Ovary (tissue), 9 donors: ENCODE data around the gene ACAP3. TPM values are rescaled to one million over a fixed set of nuclear protein-coding genes. Genes with fewer than 3 reads are reported as not detected.

Source experiments
- DNase-seq, 5 donors: peaks; one replicate each; pipeline ENCODE4 v3.0.0-alpha.2; 2019 to 2020
- H3K27ac ChIP-seq, 2 donors: fragments of 200-600 bp; one replicate each; pipeline versions ENCODE4 v1.5.1 to v1.8.0; 2019 to 2022
- H3K27me3 ChIP-seq: fragments of 200-600 bp; one replicate; pipeline ENCODE4 v1.8.0; 2022
- H3K36me3 ChIP-seq: fragments of 200-600 bp; sonication (generic); one replicate; pipeline ENCODE4 v1.5.1; 2019
- H3K4me1 ChIP-seq: one replicate; pipeline ENCODE4 v1.8.1; 2013; ENCODE audit warnings: mild to moderate bottlenecking, moderate library complexity; ENCODE audit not compliant: insufficient read depth
- H3K4me3 ChIP-seq: fragments of 200-600 bp; sonication (generic); one replicate; pipeline ENCODE4 v1.5.1; 2017
- H3K9me3 ChIP-seq, 2 donors: fragments of 200-600 bp in 1 of 2; sonication (generic) in 1 of 2; one replicate each; pipeline versions ENCODE4 v1.5.1 to v1.8.1; 2013 to 2019; ENCODE audit warnings: mild to moderate bottlenecking in 1 of 2, moderate library complexity in 1 of 2
- EP300 ChIP-seq: sonication (generic); formaldehyde crosslinking; IDR thresholded peaks from one replicate; pipeline ENCODE4 v1.6.1; 2017; ENCODE audit warnings: antibody characterized with exemption
- POLR2A ChIP-seq: fragments of 450-650 bp; IDR thresholded peaks from one replicate; pipeline ENCODE4 v1.6.1; 2017; ENCODE audit warnings: antibody characterized with exemption, mild to moderate bottlenecking, moderate library complexity
- WGBS, 3 donors: extraction: QIAGEN DNeasy Blood & Tissue Kit in 1 of 3; methylation state at CpG; one replicate each; pipeline versions ENCODE4 v1.1.5 to v1.1.7; 2013 to 2017; 5-methylcytosine and 5-hydroxymethylcytosine counted together
- intact Hi-C, 4 donors: fragments of 100-400 bp; cut with DNase I; formaldehyde crosslinking; loops; one replicate each; pipeline versions ENCODE4 v1.11.0 to v1.15.1; 2022 to 2023
- microRNA-seq, 3 donors: library from miRNA; unstranded; fragments of <30 nt; microRNA quantifications; one replicate each; pipeline versions ENCODE4 to v1.2.0, GENCODE V29; 2019 to 2020
- polyA plus RNA-seq, 2 donors: library from polyadenylated mRNA; stranded (reverse); fragments of 200-250 nt in 1 of 2; fragments of 350-450 nt in 1 of 2; fragmentation: Illumina TruSeq in 1 of 2; extraction: RNeasy Lipid Tissue Mini Kit (QIAGEN cat#74804) in 1 of 2; gene quantifications; one replicate each; pipeline ENCODE4 v1.2.3, GENCODE V29; 2013 to 2014
- small RNA-seq: library from RNA; depleted of rRNA; stranded (forward); fragments of <200 nt; gene quantifications from one replicate; pipeline ENCODE3, GENCODE V24; 2016
- total RNA-seq, 7 donors: library from RNA; depleted of rRNA in 2 of 7; stranded (reverse); fragments of >200 nt in 2 of 7; fragmentation: NEBNext Ultra II Directional in 3 of 7; extraction: Animal tissue kit (Norgen Biotek cat#: 25700) in 3 of 7; gene quantifications; one replicate each; pipeline versions ENCODE4 v1.1.0 to v1.2.4, GENCODE V29; 2016 to 2023
- TF ChIP-seq, protein P1 (sequence below), 3 donors: fragments of 450-650 bp in 2 of 3; fragments of 200-600 bp in 1 of 3; IDR thresholded peaks; one replicate each; pipeline versions ENCODE4 v1.5.1 to v1.8.0; 2016 to 2022; ENCODE audit warnings: antibody characterized with exemption in 3 of 3, mild to moderate bottlenecking in 1 of 3
- donor health status: DM: no; HTN: no; CAD: no; lungs with moderate emphysema.
- donor health status: DM: no; HTN: no; CAD: no.
- donor health status: Bipolar disorder and iron deficiency.
- donor health status: DM: yes; HTN: yes; CAD: no.
- donor health status: DM: no; HTN: no; CAD: no.
- donor health status: DM: yes; HTN: yes; CAD: no.

ACAP3 gene
- total and polyA plus RNA-seq, 9 donors = 3.5 to 62.4 (median 45.1) TPM

GRCh38 chr1:1243266-1243660, 64.5 kb downstream of the ACAP3 start:
- DNase-seq = no peak
- intact Hi-C loops = no loop called here
- Histone ChIP-seq H3K9me3 (no peaks in the 10 kb centered on the region), H3K36me3 (no peaks in the 10 kb centered on the region), H3K4me3 (no peak overlapping the region), H3K4me1 (no peaks in the 10 kb centered on the region), H3K27me3 (peaks cover 10% of the 10 kb centered on the region), H3K27ac (no peak overlapping the region)
- WGBS, 3 donors = 79 to 92% (median 91%) methylated on average over 7 to 23 of the region's 23 CpGs
- no peak for TF ChIP-seq POLR2A
- TF ChIP-seq, protein P1, sequence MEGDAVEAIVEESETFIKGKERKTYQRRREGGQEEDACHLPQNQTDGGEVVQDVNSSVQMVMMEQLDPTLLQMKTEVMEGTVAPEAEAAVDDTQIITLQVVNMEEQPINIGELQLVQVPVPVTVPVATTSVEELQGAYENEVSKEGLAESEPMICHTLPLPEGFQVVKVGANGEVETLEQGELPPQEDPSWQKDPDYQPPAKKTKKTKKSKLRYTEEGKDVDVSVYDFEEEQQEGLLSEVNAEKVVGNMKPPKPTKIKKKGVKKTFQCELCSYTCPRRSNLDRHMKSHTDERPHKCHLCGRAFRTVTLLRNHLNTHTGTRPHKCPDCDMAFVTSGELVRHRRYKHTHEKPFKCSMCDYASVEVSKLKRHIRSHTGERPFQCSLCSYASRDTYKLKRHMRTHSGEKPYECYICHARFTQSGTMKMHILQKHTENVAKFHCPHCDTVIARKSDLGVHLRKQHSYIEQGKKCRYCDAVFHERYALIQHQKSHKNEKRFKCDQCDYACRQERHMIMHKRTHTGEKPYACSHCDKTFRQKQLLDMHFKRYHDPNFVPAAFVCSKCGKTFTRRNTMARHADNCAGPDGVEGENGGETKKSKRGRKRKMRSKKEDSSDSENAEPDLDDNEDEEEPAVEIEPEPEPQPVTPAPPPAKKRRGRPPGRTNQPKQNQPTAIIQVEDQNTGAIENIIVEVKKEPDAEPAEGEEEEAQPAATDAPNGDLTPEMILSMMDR (IDR thresholded peaks at IDR 0.05) = no peak
- TF ChIP-seq EP300 = no peak

- no peak overlapping the region for H3K27ac ChIP-seq
- no peak overlapping the region for H3K4me3 ChIP-seq
- WGBS, 3 donors = 72 to 85% (median 83%) methylated on average over 25 to 41 of the region's 41 CpGs
- H3K36me3 ChIP-seq = no peaks in the 10 kb centered on the region
- no peak for DNase-seq
- no peaks in the 10 kb centered on the region for H3K4me1 ChIP-seq
- TF ChIP-seq POLR2A (no peak), EP300 (no peak)
- TF ChIP-seq, protein P1 (IDR thresholded peaks at IDR 0.05) = no peak
- intact Hi-C loops = no loop called here
- peaks cover 10% of the 10 kb centered on the region for H3K27me3 ChIP-seq
- H3K9me3 ChIP-seq = no peaks in the 10 kb centered on the region
These were observed 65.1 kb downstream of the ACAP3 start for GRCh38 chr1:1242461-1243265.

Small RNAs within 50 kb of the gene (microRNA-seq; reads per million reads assigned to microRNA genes)
- gene MIR6726 (0.18 to 3.5 (median 0.75) reads per million in 3 donors), gene MIR6727 (0 to 0.47 (median 0.18) reads per million in 3 donors), gene MIR6808 (0 to 0.32 (median 0) reads per million in 3 donors)

Small RNAs within 50 kb of the gene (small RNA-seq; reads per million reads assigned to genes)
- gene MIR6726 = not detected

Other genes with a start within 250 kb of the ACAP3 start
- under 1 TPM in 2 of 7 donors, not detected in 5; 0.36 to 0.92 TPM for gene RNF223, start 233.6 kb downstream of the ACAP3 start, total RNA-seq
- not detected for gene RNF223, start 233.6 kb downstream of the ACAP3 start, polyA plus RNA-seq
- gene C1orf159, start 191.8 kb downstream of the ACAP3 start, total RNA-seq = 10 to 100 TPM in 4 of 7 donors, 1 to 10 TPM in 3; 5.3 to 22.1 (median 10.7) TPM
- 1 to 10 TPM in 1 of 2 donors, under 1 TPM in 1; 0.28 to 8.5 TPM for gene C1orf159, start 191.8 kb downstream of the ACAP3 start, polyA plus RNA-seq
- gene TTLL10, start 134.1 kb downstream of the ACAP3 start, total RNA-seq = 1 to 10 TPM in 3 of 7 donors, under 1 TPM in 2, not detected in 2; 0.60 to 7.0 (median 1.1) TPM
- gene TTLL10, start 134.1 kb downstream of the ACAP3 start, polyA plus RNA-seq = not detected
- 1 to 10 TPM in 1 of 7 donors, under 1 TPM in 2, not detected in 4; 0.23 to 1.4 (median 0.41) TPM for gene TNFRSF18, start 101.3 kb downstream of the ACAP3 start, total RNA-seq
- under 1 TPM in 1 of 2 donors, not detected in 1; 0.10 TPM for gene TNFRSF18, start 101.3 kb downstream of the ACAP3 start, polyA plus RNA-seq
- 1 to 10 TPM in 3 of 7 donors, under 1 TPM in 4; 0.37 to 1.8 (median 0.71) TPM for gene TNFRSF4, start 93.8 kb downstream of the ACAP3 start, total RNA-seq
- gene TNFRSF4, start 93.8 kb downstream of the ACAP3 start, polyA plus RNA-seq = 1 to 10 TPM in 1 of 2 donors, not detected in 1; 2.5 TPM
- gene SDF4, start 75.9 kb downstream of the ACAP3 start, total RNA-seq = 100 to 1,000 TPM in 4 of 7 donors, 10 to 100 TPM in 3; 57.1 to 145 (median 116) TPM
- 100 to 1,000 TPM in 1 of 2 donors, 10 to 100 TPM in 1; 32.5 to 128 TPM for gene SDF4, start 75.9 kb downstream of the ACAP3 start, polyA plus RNA-seq
- 10 to 100 TPM; 13.0 to 21.9 (median 18.0) TPM for gene B3GALT6, start 75.7 kb downstream of the ACAP3 start, total RNA-seq
- 1 to 10 TPM; 7.0 to 9.4 TPM for gene B3GALT6, start 75.7 kb downstream of the ACAP3 start, polyA plus RNA-seq
- gene C1QTNF12, start 61.2 kb downstream of the ACAP3 start, total RNA-seq = 1 to 10 TPM in 5 of 7 donors, under 1 TPM in 2; 0.92 to 4.8 (median 1.5) TPM
- 1 to 10 TPM in 1 of 2 donors, not detected in 1; 1.2 TPM for gene C1QTNF12, start 61.2 kb downstream of the ACAP3 start, polyA plus RNA-seq
- 10 to 100 TPM; 35.8 to 55.6 (median 49.3) TPM for gene UBE2J2, start 34.1 kb downstream of the ACAP3 start, total RNA-seq
- 10 to 100 TPM; 36.0 to 40.4 TPM for gene UBE2J2, start 34.1 kb downstream of the ACAP3 start, polyA plus RNA-seq
- gene SCNN1D, start 27.5 kb downstream of the ACAP3 start, total RNA-seq = 10 to 100 TPM in 1 of 7 donors, 1 to 10 TPM in 6; 6.3 to 10.2 (median 9.1) TPM
- gene SCNN1D, start 27.5 kb downstream of the ACAP3 start, polyA plus RNA-seq = 1 to 10 TPM in 1 of 2 donors, under 1 TPM in 1; 0.27 to 7.9 TPM
- gene PUSL1, start 667 bp upstream of the ACAP3 start, total RNA-seq = 10 to 100 TPM; 12.5 to 27.6 (median 21.7) TPM
- 10 to 100 TPM in 1 of 2 donors, under 1 TPM in 1; 0.18 to 14.7 TPM for gene PUSL1, start 667 bp upstream of the ACAP3 start, polyA plus RNA-seq
- 100 to 1,000 TPM; 102 to 135 (median 109) TPM for gene INTS11, start 16.7 kb upstream of the ACAP3 start, total RNA-seq
- 100 to 1,000 TPM in 1 of 2 donors, 10 to 100 TPM in 1; 72.6 to 119 TPM for gene INTS11, start 16.7 kb upstream of the ACAP3 start, polyA plus RNA-seq
- 10 to 100 TPM; 13.8 to 21.0 (median 14.8) TPM for gene CPTP, start 16.9 kb upstream of the ACAP3 start, total RNA-seq
- 10 to 100 TPM in 1 of 2 donors, 1 to 10 TPM in 1; 2.4 to 18.3 TPM for gene CPTP, start 16.9 kb upstream of the ACAP3 start, polyA plus RNA-seq
- under 1 TPM in 6 of 7 donors, not detected in 1; 0.07 to 0.40 (median 0.23) TPM for gene TAS1R3, start 23.4 kb upstream of the ACAP3 start, total RNA-seq
- gene TAS1R3, start 23.4 kb upstream of the ACAP3 start, polyA plus RNA-seq = under 1 TPM in 1 of 2 donors, not detected in 1; 0.24 TPM
- gene DVL1, start 41.5 kb upstream of the ACAP3 start, total RNA-seq = 10 to 100 TPM; 38.0 to 85.2 (median 64.9) TPM
- gene DVL1, start 41.5 kb upstream of the ACAP3 start, polyA plus RNA-seq = 10 to 100 TPM in 1 of 2 donors, 1 to 10 TPM in 1; 2.1 to 51.2 TPM
- gene MXRA8, start 50.6 kb upstream of the ACAP3 start, total RNA-seq = 100 to 1,000 TPM in 5 of 7 donors, 10 to 100 TPM in 2; 63.8 to 206 (median 131) TPM
- 100 to 1,000 TPM in 1 of 2 donors, 10 to 100 TPM in 1; 40.3 to 193 TPM for gene MXRA8, start 50.6 kb upstream of the ACAP3 start, polyA plus RNA-seq
- gene AURKAIP1, start 67.3 kb upstream of the ACAP3 start, total RNA-seq = 10 to 100 TPM; 63.7 to 94.0 (median 73.2) TPM
- gene AURKAIP1, start 67.3 kb upstream of the ACAP3 start, polyA plus RNA-seq = 10 to 100 TPM in 1 of 2 donors, 1 to 10 TPM in 1; 6.0 to 81.3 TPM
- 100 to 1,000 TPM; 159 to 245 (median 196) TPM for gene CCNL2, start 91.4 kb upstream of the ACAP3 start, total RNA-seq
- gene CCNL2, start 91.4 kb upstream of the ACAP3 start, polyA plus RNA-seq = 100 to 1,000 TPM in 1 of 2 donors, 10 to 100 TPM in 1; 71.1 to 217 TPM
- gene MRPL20, start 99.4 kb upstream of the ACAP3 start, total RNA-seq = 100 to 1,000 TPM in 1 of 7 donors, 10 to 100 TPM in 6; 79.9 to 130 (median 93.1) TPM
- gene MRPL20, start 99.4 kb upstream of the ACAP3 start, polyA plus RNA-seq = 100 to 1,000 TPM; 113 to 120 TPM
- 10 to 100 TPM in 5 of 7 donors, 1 to 10 TPM in 2; 4.5 to 48.8 (median 16.4) TPM for gene ANKRD65, start 113.3 kb upstream of the ACAP3 start, total RNA-seq
- 10 to 100 TPM in 1 of 2 donors, 1 to 10 TPM in 1; 5.0 to 13.3 TPM for gene ANKRD65, start 113.3 kb upstream of the ACAP3 start, polyA plus RNA-seq
- gene VWA1, start 127.8 kb upstream of the ACAP3 start, total RNA-seq = 10 to 100 TPM; 11.1 to 73.5 (median 44.9) TPM
- 10 to 100 TPM in 1 of 2 donors, under 1 TPM in 1; 0.20 to 14.2 TPM for gene VWA1, start 127.8 kb upstream of the ACAP3 start, polyA plus RNA-seq
- 1 to 10 TPM in 6 of 7 donors, under 1 TPM in 1; 0.53 to 5.3 (median 3.6) TPM for gene ATAD3C, start 141.8 kb upstream of the ACAP3 start, total RNA-seq
- 1 to 10 TPM in 1 of 2 donors, under 1 TPM in 1; 0.83 to 4.3 TPM for gene ATAD3C, start 141.8 kb upstream of the ACAP3 start, polyA plus RNA-seq
- 10 to 100 TPM; 13.1 to 26.5 (median 19.6) TPM for gene ATAD3B, start 163.8 kb upstream of the ACAP3 start, total RNA-seq
- gene ATAD3B, start 163.8 kb upstream of the ACAP3 start, polyA plus RNA-seq = 10 to 100 TPM in 1 of 2 donors, 1 to 10 TPM in 1; 1.0 to 15.0 TPM
- gene ATAD3A, start 204.2 kb upstream of the ACAP3 start, total RNA-seq = 10 to 100 TPM in 6 of 7 donors, 1 to 10 TPM in 1; 7.6 to 23.9 (median 17.8) TPM
- 10 to 100 TPM in 1 of 2 donors, 1 to 10 TPM in 1; 2.8 to 11.0 TPM for gene ATAD3A, start 204.2 kb upstream of the ACAP3 start, polyA plus RNA-seq
- gene TMEM240, start 232.7 kb upstream of the ACAP3 start, total RNA-seq = 10 to 100 TPM in 3 of 7 donors, 1 to 10 TPM in 4; 6.2 to 20.8 (median 9.9) TPM
- 10 to 100 TPM in 1 of 2 donors, not detected in 1; 30.3 TPM for gene TMEM240, start 232.7 kb upstream of the ACAP3 start, polyA plus RNA-seq